ENCODE results near the gene KLHDC9. TPM values are rescaled to one million over a fixed set of nuclear protein-coding genes. Genes with fewer than 3 reads are reported as not detected.

Gene KLHDC9
- total and polyA plus RNA-seq, 3 experiments from 2014 or later: 0.42 to 0.49 TPM; not detected in 1

DNA sequence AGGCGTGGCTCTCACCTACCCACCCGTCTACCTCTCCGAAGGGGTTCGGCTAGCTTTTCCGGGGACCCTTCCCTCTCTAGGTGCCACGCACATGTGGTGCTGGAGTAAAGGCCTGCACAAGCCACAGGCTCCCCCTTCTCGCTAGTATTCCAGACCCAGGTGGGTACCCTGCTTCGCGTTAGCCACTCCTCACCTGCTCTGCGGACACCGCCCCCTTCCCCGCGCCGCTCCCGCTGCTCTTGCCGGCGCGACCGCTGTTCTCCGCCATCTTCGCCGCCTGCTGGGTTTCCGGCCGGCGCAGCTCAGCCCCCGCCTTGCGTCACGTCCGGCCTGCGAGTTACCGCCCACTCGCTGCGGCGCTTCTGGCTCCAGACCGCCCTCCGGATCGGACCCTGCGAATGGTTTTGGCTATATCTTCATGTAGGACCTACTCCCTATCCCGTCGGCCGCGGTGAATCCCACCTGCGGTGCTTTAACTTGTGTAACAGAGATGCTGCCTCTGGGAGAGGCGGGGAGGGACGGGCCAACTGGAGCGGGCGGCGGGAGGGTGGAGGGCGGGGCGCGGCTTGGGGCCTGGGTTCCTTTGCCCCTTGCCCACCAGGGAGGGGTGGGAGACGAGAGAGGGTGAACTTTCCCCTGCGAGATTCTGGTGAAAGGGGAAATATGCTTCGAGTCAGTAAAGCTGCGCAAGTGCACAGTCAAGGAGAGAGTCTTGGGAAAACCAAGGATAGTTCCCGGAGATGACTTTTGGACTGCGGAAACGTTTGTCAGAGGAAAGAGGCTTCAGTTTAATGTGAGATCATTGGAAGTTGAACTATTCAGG, 19.8 kb downstream of the KLHDC9 start, which contains the start of the genes NIT1 and PFDN2:
NIT1 (plus strand) TSS at position 347 of the 823 bp plus-strand sequence; CDS start at position 419, 72 bp downstream.
PFDN2 (minus strand) TSS at position 279 of the 823 bp plus-strand sequence; CDS start at position 268, 11 bp downstream.
- Mint-ChIP-seq H3K4me1 (peaks cover 57 to 72% (median 62%) of the 10 kb centered on the region in 3 donors), H3K27me3 (no peaks in the 10 kb centered on the region), H3K36me3 (peaks cover 0 to 60% (median 6%) of the 10 kb centered on the region in 3 donors), H3K4me3 (peak within 1 kb of the TSS; percentile 92 to 98 (median 94)), H3K27ac (peak within 1 kb of the TSS; percentile 91 to 98 (median 96)), H3K9me3 (no peaks in the 10 kb centered on the region)
- CTCF ChIA-PET: interaction anchor here (0.6 to 2.3 kb wide), 12 partner anchors 15 to 263 kb away, joined by 3 to 7 read pairs (median 4); partner anchors contain the start of genes DEDD, KLHDC9, TSTD1 and USF1
- DNase-seq: peak; percentile 76 to 89 (median 83)
- Histone ChIP-seq H3K36me3 (ENCODE audit: insufficient read depth, low read length) (peaks cover 23% of the 10 kb centered on the region), H3K27ac (ENCODE audit: low read depth, low read length) (peak within 1 kb of the TSS; percentile 98), H3K27me3 (ENCODE audit: insufficient read depth, low read length, poor library complexity, severe bottlenecking) (no peaks in the 10 kb centered on the region), H3K4me1 (ENCODE audit: insufficient read depth, low read length) (peaks cover 53% of the 10 kb centered on the region), H3K4me3 (ENCODE audit: low read length) (peak within 1 kb of the TSS; percentile 98), H3K9me3 (ENCODE audit: low read length) (no peaks in the 10 kb centered on the region)
- POLR2A ChIA-PET: interaction anchor here (0.6 to 2.3 kb wide), 9 partner anchors 14 to 856 kb away, joined by 3 to 11 read pairs (median 3); partner anchors contain the start of genes ARHGAP30, DCAF8, DEDD and KLHDC9

DNA sequence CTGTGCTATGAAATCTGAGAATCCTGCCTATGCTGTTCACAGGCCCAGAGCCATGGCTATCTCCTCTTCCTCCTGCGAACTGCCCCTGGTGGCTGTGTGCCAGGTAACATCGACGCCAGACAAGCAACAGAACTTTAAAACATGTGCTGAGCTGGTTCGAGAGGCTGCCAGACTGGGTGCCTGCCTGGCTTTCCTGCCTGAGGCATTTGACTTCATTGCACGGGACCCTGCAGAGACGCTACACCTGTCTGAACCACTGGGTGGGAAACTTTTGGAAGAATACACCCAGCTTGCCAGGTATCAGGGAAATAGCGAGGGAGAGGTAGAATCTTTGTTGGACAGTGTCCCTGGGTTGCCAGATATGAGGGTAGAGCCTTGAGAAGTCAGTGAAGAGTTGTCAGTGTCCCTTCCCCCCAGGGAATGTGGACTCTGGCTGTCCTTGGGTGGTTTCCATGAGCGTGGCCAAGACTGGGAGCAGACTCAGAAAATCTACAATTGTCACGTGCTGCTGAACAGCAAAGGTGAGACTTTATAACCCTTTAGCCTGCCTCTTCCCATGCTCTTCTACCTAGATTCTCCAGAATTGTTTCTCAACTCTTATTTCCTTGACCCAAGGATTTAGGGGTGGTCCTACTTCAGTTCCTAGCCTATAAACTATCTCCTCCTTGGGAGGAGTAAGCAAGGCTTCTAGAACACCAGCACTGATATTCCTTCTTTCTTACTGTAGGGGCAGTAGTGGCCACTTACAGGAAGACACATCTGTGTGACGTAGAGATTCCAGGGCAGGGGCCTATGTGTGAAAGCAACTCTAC, 21.1 kb downstream of the KLHDC9 start:
- no peaks in the 10 kb centered on the region for H3K9me3 ChIP-seq (ENCODE audit: low read length)
- Mint-ChIP-seq H3K36me3 (peaks cover 0 to 66% (median 7%) of the 10 kb centered on the region in 3 donors), H3K9me3 (no peaks in the 10 kb centered on the region), H3K4me3 (peak overlapping the region; percentile 78 to 98 (median 93)), H3K27me3 (no peaks in the 10 kb centered on the region), H3K27ac (peak overlapping the region; percentile 91 to 99 (median 96)), H3K4me1 (peaks cover 44 to 59% (median 49%) of the 10 kb centered on the region in 3 donors)
- H3K27ac ChIP-seq (ENCODE audit: low read depth, low read length): peak overlapping the region; percentile 98
- H3K4me3 ChIP-seq (ENCODE audit: low read length): peak overlapping the region; percentile 98
- CTCF ChIA-PET: interaction anchor here (1.5 kb wide), 1 partner anchor 14 kb away, joined by 4 read pairs; no protein-coding TSS in a partner anchor
- peaks cover 28% of the 10 kb centered on the region for H3K36me3 ChIP-seq (ENCODE audit: insufficient read depth, low read length)
- DNase-seq: peak; percentile 38 to 78 (median 64)
- no peaks in the 10 kb centered on the region for H3K27me3 ChIP-seq (ENCODE audit: insufficient read depth, low read length, poor library complexity, severe bottlenecking)
- POLR2A ChIA-PET: no interaction called here
- peaks cover 49% of the 10 kb centered on the region for H3K4me1 ChIP-seq (ENCODE audit: insufficient read depth, low read length)

DNA sequence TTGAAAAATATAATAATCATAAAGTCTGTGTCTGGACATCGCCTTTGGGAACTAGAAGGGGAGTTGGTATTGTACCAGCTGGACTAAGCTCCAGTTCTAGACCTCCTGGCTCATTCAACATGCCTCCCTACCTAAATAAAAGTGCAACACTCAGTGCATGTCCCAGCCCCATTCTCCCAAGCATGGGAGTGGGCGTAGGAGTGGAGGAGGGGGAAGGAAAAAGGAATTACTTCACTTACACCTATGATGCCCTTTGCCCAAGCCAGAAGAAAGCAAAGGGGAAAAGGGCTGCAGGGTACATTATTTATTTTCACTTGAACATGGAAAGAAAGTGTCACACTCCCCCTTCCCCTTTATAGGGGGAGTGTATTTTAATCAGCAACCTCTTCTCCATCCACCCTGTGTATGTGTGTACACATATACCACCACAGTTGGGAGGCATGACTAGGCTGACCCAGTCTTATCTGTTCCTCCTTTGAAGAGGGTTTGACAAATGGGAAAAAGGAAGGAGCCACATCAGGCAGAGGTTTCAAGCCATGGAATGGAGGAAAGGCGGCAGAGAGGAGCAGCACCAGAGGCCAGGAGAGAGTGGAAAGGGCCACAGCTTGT, 23.0 kb downstream of the KLHDC9 start:
- Mint-ChIP-seq H3K27me3 (no peaks in the 10 kb centered on the region), H3K27ac (peak overlapping the region in 5 of 8 donors; percentile 19 to 91 (median 51)), H3K4me3 (no peak overlapping the region), H3K4me1 (peaks cover 33 to 47% (median 36%) of the 10 kb centered on the region in 3 donors), H3K36me3 (peaks cover 0 to 76% (median 9%) of the 10 kb centered on the region in 3 donors), H3K9me3 (no peaks in the 10 kb centered on the region)
- no peak overlapping the region for H3K4me3 ChIP-seq (ENCODE audit: low read length)
- DNase-seq: no peak
- peaks cover 35% of the 10 kb centered on the region for H3K4me1 ChIP-seq (ENCODE audit: insufficient read depth, low read length)
- CTCF ChIA-PET: interaction anchor here (0.6 to 1.1 kb wide), 2 partner anchors 75 to 98 kb away, joined by 3 to 4 read pairs; partner anchors contain the start of gene USF1
- peaks cover 30% of the 10 kb centered on the region for H3K36me3 ChIP-seq (ENCODE audit: insufficient read depth, low read length)
- no peak overlapping the region for H3K27ac ChIP-seq (ENCODE audit: low read depth, low read length)
- H3K27me3 ChIP-seq (ENCODE audit: insufficient read depth, low read length, poor library complexity, severe bottlenecking): no peaks in the 10 kb centered on the region
- H3K9me3 ChIP-seq (ENCODE audit: low read length): no peaks in the 10 kb centered on the region
- POLR2A ChIA-PET: interaction anchor here (1.0 kb wide), 1 partner anchor 9 kb away, joined by 3 read pairs; no protein-coding TSS in a partner anchor

DNA sequence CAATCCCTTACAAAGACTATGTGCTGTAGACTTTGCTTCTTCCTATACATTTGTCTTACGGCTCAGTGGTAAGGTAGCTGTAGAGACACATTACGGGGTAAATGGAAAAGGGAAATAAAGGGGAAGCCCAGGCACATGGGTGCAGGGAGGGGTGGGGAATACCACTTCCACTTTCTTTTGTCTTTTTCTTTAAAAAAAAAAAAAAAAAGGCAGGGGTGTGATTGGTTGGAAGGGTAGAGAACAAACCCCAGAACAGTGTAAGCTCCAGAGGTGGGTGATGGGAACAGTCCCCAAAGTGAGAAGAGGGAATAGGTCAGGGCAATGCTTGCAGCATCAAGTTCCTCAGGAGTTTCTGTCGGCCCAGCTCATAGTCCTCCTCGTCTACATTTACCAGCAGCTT, 23.7 kb downstream of the KLHDC9 start:
- ChIA-PET CTCF (interaction anchor here (0.9 to 1.1 kb wide), 2 partner anchors 13 to 76 kb away, joined by 3 read pairs; partner anchors contain the start of gene USF1), POLR2A (interaction anchor here (0.7 to 1.0 kb wide), 2 partner anchors 9 to 32 kb away, joined by 3 read pairs; partner anchors contain the start of gene UFC1)
- Mint-ChIP-seq H3K27ac (peak overlapping the region in 5 of 8 donors; percentile 19 to 68 (median 38)), H3K4me3 (no peak overlapping the region), H3K4me1 (peaks cover 31 to 44% (median 34%) of the 10 kb centered on the region in 3 donors), H3K27me3 (no peaks in the 10 kb centered on the region), H3K9me3 (no peaks in the 10 kb centered on the region), H3K36me3 (peaks cover 0 to 78% (median 13%) of the 10 kb centered on the region in 3 donors)
- H3K27ac ChIP-seq (ENCODE audit: low read depth, low read length): no peak overlapping the region
- no peak overlapping the region for H3K4me3 ChIP-seq (ENCODE audit: low read length)
- peaks cover 31% of the 10 kb centered on the region for H3K4me1 ChIP-seq (ENCODE audit: insufficient read depth, low read length)
- H3K36me3 ChIP-seq (ENCODE audit: insufficient read depth, low read length): peaks cover 33% of the 10 kb centered on the region
- DNase-seq: no peak
- no peaks in the 10 kb centered on the region for H3K9me3 ChIP-seq (ENCODE audit: low read length)
- no peaks in the 10 kb centered on the region for H3K27me3 ChIP-seq (ENCODE audit: insufficient read depth, low read length, poor library complexity, severe bottlenecking)

DNA sequence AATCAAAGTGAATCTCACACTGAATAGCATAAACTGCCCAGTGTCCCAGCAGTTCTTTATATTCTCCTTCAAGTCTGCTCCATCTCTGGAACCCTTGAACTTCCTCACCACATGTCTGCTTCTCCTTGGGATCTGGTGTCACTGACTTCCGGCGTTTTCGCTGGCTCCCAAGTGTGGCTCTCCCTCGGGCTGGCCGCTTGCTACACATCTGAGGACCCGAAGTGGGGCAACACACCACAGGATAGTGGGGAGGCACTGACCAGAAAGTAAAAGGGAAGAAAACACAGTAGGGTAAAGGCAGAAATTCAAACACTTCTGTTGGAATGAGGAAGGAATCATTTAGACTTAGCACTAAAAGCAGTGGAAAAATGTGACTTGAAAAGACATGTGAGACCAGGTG, 24.8 kb downstream of the KLHDC9 start:
- Mint-ChIP-seq H3K36me3 (peaks cover 0 to 82% (median 13%) of the 10 kb centered on the region in 3 donors), H3K27ac (peak overlapping the region in 4 of 8 donors; percentile 8 to 70 (median 47)), H3K9me3 (no peaks in the 10 kb centered on the region), H3K27me3 (no peaks in the 10 kb centered on the region), H3K4me1 (peaks cover 37 to 44% (median 38%) of the 10 kb centered on the region in 3 donors), H3K4me3 (peak overlapping the region in 1 of 7 donors; percentile 63)
- Histone ChIP-seq H3K9me3 (ENCODE audit: low read length) (no peaks in the 10 kb centered on the region), H3K4me3 (ENCODE audit: low read length) (no peak overlapping the region), H3K27ac (ENCODE audit: low read depth, low read length) (no peak overlapping the region), H3K36me3 (ENCODE audit: insufficient read depth, low read length) (peaks cover 37% of the 10 kb centered on the region), H3K27me3 (ENCODE audit: insufficient read depth, low read length, poor library complexity, severe bottlenecking) (no peaks in the 10 kb centered on the region), H3K4me1 (ENCODE audit: insufficient read depth, low read length) (peaks cover 34% of the 10 kb centered on the region)
- POLR2A ChIA-PET: no interaction called here
- DNase-seq: no peak
- CTCF ChIA-PET: interaction anchor here (0.9 kb wide), 1 partner anchor 14 kb away, joined by 3 read pairs; no protein-coding TSS in a partner anchor

DNA sequence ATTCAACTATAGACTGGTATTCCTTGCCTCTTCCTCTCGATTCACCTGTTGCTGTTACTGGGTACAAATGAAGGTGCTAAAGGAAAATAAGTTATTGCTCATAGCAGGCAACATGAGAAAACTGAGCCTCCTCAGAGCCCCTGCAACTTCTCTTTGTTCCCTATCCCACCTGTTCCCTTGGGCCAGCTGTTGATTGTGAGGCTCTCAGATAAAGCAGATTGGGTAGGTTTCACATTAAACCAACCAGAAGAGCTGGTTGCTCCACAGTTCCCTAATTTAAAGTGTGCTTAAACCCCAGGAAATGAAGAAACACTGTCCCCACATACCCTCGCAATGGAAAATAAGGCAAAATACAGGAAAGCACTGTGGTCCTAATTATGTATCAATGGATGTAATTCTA, 29.5 kb downstream of the KLHDC9 start:
- H3K4me1 ChIP-seq (ENCODE audit: insufficient read depth, low read length): peaks cover 35% of the 10 kb centered on the region
- Mint-ChIP-seq H3K4me1 (peaks cover 44 to 58% (median 50%) of the 10 kb centered on the region in 3 donors), H3K4me3 (no peak overlapping the region), H3K9me3 (no peaks in the 10 kb centered on the region), H3K36me3 (peaks cover 0 to 74% (median 11%) of the 10 kb centered on the region in 3 donors), H3K27ac (peak overlapping the region in 7 of 8 donors; percentile 2 to 72 (median 62)), H3K27me3 (no peaks in the 10 kb centered on the region)
- ChIA-PET POLR2A (interaction anchor here (1.0 kb wide), 1 partner anchor 60 kb away, joined by 3 read pairs; no protein-coding TSS in a partner anchor), CTCF (interaction anchor here (0.7 to 1.3 kb wide), 3 partner anchors 13 to 31 kb away, joined by 3 read pairs; no protein-coding TSS in a partner anchor)
- H3K36me3 ChIP-seq (ENCODE audit: insufficient read depth, low read length): peaks cover 26% of the 10 kb centered on the region
- H3K4me3 ChIP-seq (ENCODE audit: low read length): no peak overlapping the region
- no peak for DNase-seq
- no peak overlapping the region for H3K27ac ChIP-seq (ENCODE audit: low read depth, low read length)
- no peaks in the 10 kb centered on the region for H3K9me3 ChIP-seq (ENCODE audit: low read length)
- H3K27me3 ChIP-seq (ENCODE audit: insufficient read depth, low read length, poor library complexity, severe bottlenecking): no peaks in the 10 kb centered on the region

Data from CD8-positive, alpha-beta memory T cell (primary cell).